Rectal smooth muscle tissue (tissue), 1 donor: ENCODE measurements around the gene VSTM2B.
"Not testable (repeated sequence)": the region's sequence is repeated elsewhere in the genome, so short reads cannot be mapped to it uniquely, and the experiment has no call there.

ENCODE experiments used
- H3K27ac ChIP-seq: one replicate; pipeline ENCODE4 v1.7.0; 2013; ENCODE audit warnings: low read depth, low read length, inconsistent platforms
- H3K27me3 ChIP-seq: one replicate; pipeline ENCODE4 v1.7.0; 2013; ENCODE audit warnings: low read length; ENCODE audit not compliant: control insufficient read depth, insufficient read depth
- H3K36me3 ChIP-seq: one replicate; pipeline ENCODE4 v1.7.0; 2013; ENCODE audit warnings: low read length; ENCODE audit not compliant: control insufficient read depth, insufficient read depth
- H3K4me1 ChIP-seq: one replicate; pipeline ENCODE4 v1.7.0; 2013; ENCODE audit warnings: low read length; ENCODE audit not compliant: control insufficient read depth, insufficient read depth
- H3K4me3 ChIP-seq: one replicate; pipeline ENCODE4 v1.7.0; 2013; ENCODE audit warnings: low read length
- H3K9ac ChIP-seq: one replicate; pipeline ENCODE4 v1.7.0; 2013; ENCODE audit warnings: low read length

Gene VSTM2B

DNA sequence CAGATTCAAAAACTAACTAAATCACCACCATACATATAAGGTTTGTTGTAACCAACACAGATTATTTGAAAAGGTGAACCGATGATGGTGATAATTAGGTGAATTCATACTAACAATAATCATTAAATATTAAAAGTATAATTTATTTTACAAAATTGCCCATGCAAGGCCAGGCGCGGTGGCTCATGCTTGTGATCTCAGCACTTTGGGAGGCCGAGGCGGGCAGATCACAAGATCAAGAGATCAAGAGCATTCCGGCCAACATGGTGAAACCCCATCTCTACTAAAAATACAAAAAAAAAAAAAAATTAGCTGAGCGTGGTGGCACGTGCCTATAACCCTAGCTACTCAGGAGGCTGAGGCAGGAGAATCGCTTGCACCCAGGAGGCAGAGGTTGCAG, 38.8 kb upstream of the VSTM2B start:
- H3K36me3 ChIP-seq, H3K4me1 ChIP-seq, H3K4me3 ChIP-seq, H3K9ac ChIP-seq, H3K27ac ChIP-seq, H3K27me3 ChIP-seq: not testable (repeated sequence)

GRCh38 chr19:29487432-29487831, 38.4 kb upstream of the VSTM2B start:
- H3K9ac ChIP-seq: no peak overlapping the region
- peaks cover 2% of the 10 kb centered on the region for H3K4me1 ChIP-seq
- H3K4me3 ChIP-seq: no peak overlapping the region
- no peak overlapping the region for H3K27ac ChIP-seq
- H3K27me3 ChIP-seq: no peaks in the 10 kb centered on the region
- H3K36me3 ChIP-seq: no peaks in the 10 kb centered on the region

DNA sequence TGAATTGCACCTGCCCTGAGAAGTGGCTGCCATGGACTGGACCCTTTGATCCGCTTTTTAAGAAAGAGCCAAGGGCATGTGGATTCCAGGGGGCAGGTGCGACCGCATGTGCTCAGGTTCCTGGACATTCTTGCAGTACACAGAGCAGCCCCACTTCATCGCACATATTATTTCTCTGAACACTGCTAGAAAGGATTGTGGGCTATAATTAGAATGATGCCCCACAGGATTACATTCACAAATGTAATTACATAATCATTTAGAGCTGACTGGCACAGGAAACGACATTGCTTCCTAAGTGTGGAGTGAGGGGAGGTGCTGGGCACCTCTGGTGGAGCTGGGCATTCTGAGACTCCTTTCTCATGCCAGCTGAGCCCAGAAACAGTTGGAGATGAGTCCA, 37.5 kb upstream of the VSTM2B start:
- H3K27me3 ChIP-seq: no peaks in the 10 kb centered on the region
- no peak overlapping the region for H3K27ac ChIP-seq
- no peaks in the 10 kb centered on the region for H3K36me3 ChIP-seq
- no peak overlapping the region for H3K9ac ChIP-seq
- H3K4me3 ChIP-seq: no peak overlapping the region
- H3K4me1 ChIP-seq: peaks cover 2% of the 10 kb centered on the region

- Histone ChIP-seq H3K27ac (no peak overlapping the region), H3K9ac (no peak overlapping the region), H3K36me3 (no peaks in the 10 kb centered on the region), H3K4me1 (peaks cover 2% of the 10 kb centered on the region), H3K27me3 (no peaks in the 10 kb centered on the region), H3K4me3 (no peak overlapping the region)
These were observed 36.4 kb upstream of the VSTM2B start for GRCh38 chr19:29489172-29489951.

GRCh38 chr19:29491491-29491890, 34.3 kb upstream of the VSTM2B start:
- no peak overlapping the region for H3K4me3 ChIP-seq
- H3K27ac ChIP-seq: no peak overlapping the region
- H3K36me3 ChIP-seq: no peaks in the 10 kb centered on the region
- H3K27me3 ChIP-seq: no peaks in the 10 kb centered on the region
- no peak overlapping the region for H3K9ac ChIP-seq
- peaks cover 2% of the 10 kb centered on the region for H3K4me1 ChIP-seq

GRCh38 chr19:29491995-29492577, 33.7 kb upstream of the VSTM2B start:
- H3K4me1 ChIP-seq: peaks cover 2% of the 10 kb centered on the region
- H3K27me3 ChIP-seq: no peaks in the 10 kb centered on the region
- no peaks in the 10 kb centered on the region for H3K36me3 ChIP-seq
- no peak overlapping the region for H3K4me3 ChIP-seq
- no peak overlapping the region for H3K27ac ChIP-seq
- H3K9ac ChIP-seq: no peak overlapping the region

GRCh38 chr19:29492769-29493168, 33.0 kb upstream of the VSTM2B start:
- no peak overlapping the region for H3K27ac ChIP-seq
- no peaks in the 10 kb centered on the region for H3K27me3 ChIP-seq
- no peak overlapping the region for H3K9ac ChIP-seq
- H3K4me1 ChIP-seq: peaks cover 2% of the 10 kb centered on the region
- H3K36me3 ChIP-seq: no peaks in the 10 kb centered on the region
- no peak overlapping the region for H3K4me3 ChIP-seq

GRCh38 chr19:29495091-29495490, 30.7 kb upstream of the VSTM2B start:
- Histone ChIP-seq H3K36me3 (no peaks in the 10 kb centered on the region), H3K9ac (no peak overlapping the region), H3K27me3 (no peaks in the 10 kb centered on the region)

DNA sequence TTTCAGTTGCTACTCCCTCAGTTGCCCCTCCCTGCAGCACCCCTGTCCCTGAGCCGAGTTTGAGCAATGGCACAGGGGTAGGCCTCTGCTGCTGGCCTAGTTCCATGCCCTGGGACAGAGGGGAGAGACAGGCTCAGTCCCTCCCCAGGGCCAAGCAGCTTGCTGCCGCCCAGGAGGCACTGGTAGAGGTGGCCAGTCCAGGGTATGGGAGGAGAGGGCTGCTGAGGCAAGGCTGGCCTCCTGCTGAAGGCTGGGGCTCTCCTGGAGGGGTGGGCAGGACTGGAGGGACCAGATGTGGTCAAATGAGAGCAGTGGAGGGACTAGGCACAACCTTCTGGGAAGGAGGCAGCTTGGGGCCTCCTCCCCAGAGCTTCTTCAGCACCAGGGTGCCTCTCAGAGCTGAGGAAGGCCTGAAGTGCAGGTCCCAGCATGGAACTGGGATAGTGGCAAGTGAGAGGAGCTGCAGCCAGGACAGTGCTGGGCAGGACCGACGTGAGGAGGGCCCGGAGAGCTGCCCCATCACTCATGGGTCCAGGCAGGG, 29.8 kb upstream of the VSTM2B start:
- Histone ChIP-seq H3K27ac (no peak overlapping the region), H3K36me3 (no peaks in the 10 kb centered on the region), H3K4me1 (peaks cover 2% of the 10 kb centered on the region), H3K4me3 (no peak overlapping the region), H3K27me3 (no peaks in the 10 kb centered on the region), H3K9ac (no peak overlapping the region)

More at GRCh38 chr19:29495091-29495490, 30.7 kb upstream of the VSTM2B start:
- Histone ChIP-seq H3K4me3 (no peak overlapping the region), H3K27ac (no peak overlapping the region), H3K4me1 (peaks cover 2% of the 10 kb centered on the region)

DNA sequence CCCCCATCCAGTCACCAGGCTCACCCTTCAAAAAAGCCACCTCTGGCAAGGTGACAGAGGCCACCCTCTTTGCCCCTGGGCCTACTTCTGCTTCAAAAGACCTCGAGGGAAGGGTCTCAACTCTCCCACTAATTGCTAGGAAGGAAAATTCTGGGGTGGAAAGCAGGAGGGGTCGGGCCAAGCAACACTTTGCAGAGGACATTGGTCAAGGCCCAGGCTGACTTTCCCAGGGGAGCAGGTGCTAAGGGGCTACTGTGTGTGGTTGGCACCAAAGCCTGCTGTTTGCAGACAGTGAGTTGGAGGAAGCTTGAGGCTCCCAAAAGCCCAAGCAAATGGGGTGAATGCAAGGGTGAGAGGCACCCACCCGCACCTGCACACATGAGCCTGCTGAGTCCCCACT, 28.6 kb upstream of the VSTM2B start:
- Histone ChIP-seq H3K27ac (no peak overlapping the region), H3K4me1 (peaks cover under 1% of the 10 kb centered on the region), H3K4me3 (no peak overlapping the region)

DNA sequence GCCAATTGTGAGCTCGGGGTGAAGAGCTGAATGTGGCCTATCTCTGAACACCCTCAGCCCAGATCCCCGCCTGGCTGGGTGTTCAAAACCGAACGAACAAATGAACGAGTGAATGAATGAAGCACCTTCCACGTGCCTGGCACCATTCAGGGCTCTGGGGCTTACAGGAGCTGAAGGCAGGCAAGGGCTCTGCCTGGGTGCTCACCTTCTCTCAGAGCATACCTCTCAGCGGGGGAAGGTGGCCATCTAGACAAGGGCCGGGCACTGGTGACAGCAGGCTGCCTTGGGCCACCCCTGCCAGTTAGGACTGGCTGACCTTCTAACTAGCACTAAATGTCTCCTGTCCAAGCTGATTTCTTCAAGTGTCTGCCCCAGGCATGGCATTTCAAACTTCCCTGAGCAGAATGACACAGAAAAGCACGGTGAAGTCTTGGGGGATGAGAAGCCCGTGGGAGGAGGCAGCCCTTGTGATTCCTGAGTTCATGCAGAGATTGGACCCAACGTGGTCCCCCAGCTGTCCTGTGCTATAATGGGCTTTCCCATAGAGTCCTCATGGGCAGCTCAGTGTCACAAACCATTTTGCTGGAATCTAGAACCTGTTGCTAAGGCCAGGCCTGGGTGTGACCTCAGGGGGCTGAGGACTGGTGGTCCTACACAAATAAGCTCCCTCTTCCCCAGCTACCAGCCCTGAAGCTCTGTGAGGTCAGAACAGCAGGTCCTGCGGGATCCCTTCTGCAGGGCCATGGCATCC, 27.9 kb upstream of the VSTM2B start:
- Histone ChIP-seq H3K9ac (no peak overlapping the region), H3K27ac (no peak overlapping the region), H3K36me3 (no peaks in the 10 kb centered on the region), H3K4me1 (no peaks in the 10 kb centered on the region), H3K4me3 (no peak overlapping the region), H3K27me3 (no peaks in the 10 kb centered on the region)

More for the DNA sequence above, 28.6 kb upstream of the VSTM2B start:
- Histone ChIP-seq H3K9ac (no peak overlapping the region), H3K27me3 (no peaks in the 10 kb centered on the region), H3K36me3 (no peaks in the 10 kb centered on the region)

DNA sequence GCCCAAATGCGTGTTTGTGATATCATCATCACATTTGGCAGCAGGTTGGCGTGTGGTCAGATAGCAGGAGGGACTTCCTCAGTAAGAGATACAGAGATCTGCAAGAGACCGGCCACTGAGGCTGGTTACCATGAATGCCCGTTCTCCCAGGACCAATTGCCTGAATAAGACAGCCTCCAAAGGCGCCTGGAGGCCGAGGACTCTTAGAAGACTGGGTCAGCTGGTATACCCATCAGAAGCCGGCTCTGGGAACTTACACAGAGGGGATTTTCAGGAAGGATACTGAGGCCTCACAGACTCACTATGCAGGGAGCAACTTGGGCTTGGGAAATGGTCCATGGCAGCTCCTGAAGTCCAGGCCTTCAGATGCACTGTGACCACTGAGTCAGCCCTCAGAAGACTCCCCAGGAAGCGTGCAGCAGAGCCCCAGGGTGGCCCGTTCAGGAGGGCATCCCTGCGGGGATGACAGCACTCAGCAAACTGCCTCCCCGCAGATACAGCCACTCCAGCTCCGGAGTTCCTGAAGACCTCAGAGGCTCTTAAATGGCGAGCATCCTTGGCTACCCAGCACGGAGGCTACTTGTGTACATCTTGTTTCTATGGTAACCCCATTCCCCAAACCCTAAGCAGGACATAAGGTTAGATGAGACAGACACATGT, 26.4 kb upstream of the VSTM2B start:
- H3K4me1 ChIP-seq: no peaks in the 10 kb centered on the region
- no peak overlapping the region for H3K4me3 ChIP-seq
- no peaks in the 10 kb centered on the region for H3K36me3 ChIP-seq
- no peak overlapping the region for H3K9ac ChIP-seq
- H3K27me3 ChIP-seq: no peaks in the 10 kb centered on the region
- no peak overlapping the region for H3K27ac ChIP-seq
